Endothelial cell (in vitro differentiated cells): ENCODE data around the gene THBS3. TPM values are rescaled to one million over a fixed set of nuclear protein-coding genes. Genes with fewer than 3 reads are reported as not detected.
A peak's percentile ranks its signal among the peaks of the same experiment; 100 is the strongest.

ENCODE experiments used
- DNase-seq: peaks from one replicate; pipeline ENCODE4 v3.0.0; 2021; ENCODE audit warnings: low spot score
- H3K27ac Mint-ChIP-seq: one replicate; pipeline ENCODE4 v1.8.0; 2021; ENCODE audit warnings: mixed read lengths, inconsistent platforms; ENCODE audit not compliant: unreplicated experiment
- H3K27me3 Mint-ChIP-seq: one replicate; pipeline ENCODE4 v1.8.0; 2021; ENCODE audit warnings: mild to moderate bottlenecking, moderate library complexity, mixed read lengths, inconsistent platforms; ENCODE audit not compliant: unreplicated experiment
- H3K36me3 Mint-ChIP-seq: one replicate; pipeline ENCODE4 v1.8.0; 2021; ENCODE audit warnings: mild to moderate bottlenecking, low read depth, mixed read lengths, inconsistent platforms; ENCODE audit not compliant: unreplicated experiment
- H3K4me1 Mint-ChIP-seq: one replicate; pipeline ENCODE4 v1.8.0; 2021; ENCODE audit warnings: mild to moderate bottlenecking, mixed read lengths, inconsistent platforms; ENCODE audit not compliant: unreplicated experiment
- H3K4me3 Mint-ChIP-seq: one replicate; pipeline ENCODE4 v1.8.0; 2021; ENCODE audit warnings: mild to moderate bottlenecking, mixed read lengths, inconsistent platforms; ENCODE audit not compliant: unreplicated experiment
- H3K9me3 Mint-ChIP-seq: one replicate; pipeline ENCODE4 v1.8.0; 2021; ENCODE audit warnings: mixed read lengths, inconsistent platforms; ENCODE audit not compliant: unreplicated experiment
- total RNA-seq: library from RNA; stranded (reverse); fragmentation: NEBNext Ultra II Directional; extraction: Animal tissue kit (Norgen Biotek cat#: 25700); gene quantifications from one replicate; pipeline ENCODE4 v1.2.1, GENCODE V29; 2021; ENCODE audit not compliant: unreplicated experiment
- TF ChIP-seq, protein P1 (sequence below): fragments of 200-600 bp; sonication (generic); IDR thresholded peaks from one replicate; pipeline ENCODE4 v1.5.0; 2021; ENCODE audit warnings: antibody characterized with exemption; ENCODE audit not compliant: unreplicated experiment

THBS3 gene
- total RNA-seq, 1 donor from 2014 or later = 35.5 TPM

DNA sequence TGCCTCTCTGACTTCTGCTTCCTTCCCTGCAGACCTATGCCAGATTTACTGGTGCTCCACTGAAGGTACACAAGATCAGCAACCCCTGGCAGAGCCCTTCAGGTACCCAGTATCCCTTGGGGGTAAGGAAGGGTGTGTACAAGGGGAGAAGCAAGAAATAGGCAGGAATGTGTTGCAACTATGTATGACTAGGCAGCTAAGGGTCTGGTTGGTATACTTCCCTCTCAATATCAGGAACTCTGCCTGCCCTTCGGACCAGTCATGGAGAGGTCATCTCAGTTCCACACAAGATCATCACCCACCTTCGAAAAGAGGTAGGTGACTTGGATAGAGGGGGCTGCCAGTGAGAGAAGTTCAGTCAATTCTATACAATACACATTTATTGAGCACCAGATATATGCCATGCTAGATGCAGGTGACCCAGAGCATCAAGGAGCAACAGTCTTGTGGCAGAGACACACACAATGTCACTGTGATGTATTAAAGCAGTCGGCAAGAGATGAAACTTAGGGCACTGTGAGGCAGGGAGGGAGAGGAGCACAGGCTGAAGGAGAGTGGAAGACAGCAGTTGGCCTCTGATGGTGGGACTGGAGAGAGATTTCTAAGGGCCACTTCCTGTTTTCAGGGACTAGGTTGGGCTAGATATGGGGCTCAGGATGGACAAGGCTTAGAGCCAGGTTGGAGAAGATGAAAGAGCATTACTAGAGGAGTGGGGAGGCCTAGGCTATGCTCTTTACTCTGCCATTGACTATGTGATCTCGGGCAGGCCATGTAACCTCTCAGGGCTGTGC lies 2.8 kb upstream of the THBS3 start:
- H3K27ac Mint-ChIP-seq = peak overlapping the region; percentile 38
- no peaks in the 10 kb centered on the region for H3K9me3 Mint-ChIP-seq
- TF ChIP-seq, protein P1, sequence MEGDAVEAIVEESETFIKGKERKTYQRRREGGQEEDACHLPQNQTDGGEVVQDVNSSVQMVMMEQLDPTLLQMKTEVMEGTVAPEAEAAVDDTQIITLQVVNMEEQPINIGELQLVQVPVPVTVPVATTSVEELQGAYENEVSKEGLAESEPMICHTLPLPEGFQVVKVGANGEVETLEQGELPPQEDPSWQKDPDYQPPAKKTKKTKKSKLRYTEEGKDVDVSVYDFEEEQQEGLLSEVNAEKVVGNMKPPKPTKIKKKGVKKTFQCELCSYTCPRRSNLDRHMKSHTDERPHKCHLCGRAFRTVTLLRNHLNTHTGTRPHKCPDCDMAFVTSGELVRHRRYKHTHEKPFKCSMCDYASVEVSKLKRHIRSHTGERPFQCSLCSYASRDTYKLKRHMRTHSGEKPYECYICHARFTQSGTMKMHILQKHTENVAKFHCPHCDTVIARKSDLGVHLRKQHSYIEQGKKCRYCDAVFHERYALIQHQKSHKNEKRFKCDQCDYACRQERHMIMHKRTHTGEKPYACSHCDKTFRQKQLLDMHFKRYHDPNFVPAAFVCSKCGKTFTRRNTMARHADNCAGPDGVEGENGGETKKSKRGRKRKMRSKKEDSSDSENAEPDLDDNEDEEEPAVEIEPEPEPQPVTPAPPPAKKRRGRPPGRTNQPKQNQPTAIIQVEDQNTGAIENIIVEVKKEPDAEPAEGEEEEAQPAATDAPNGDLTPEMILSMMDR = no peak
- peaks cover 15% of the 10 kb centered on the region for H3K36me3 Mint-ChIP-seq
- H3K4me3 Mint-ChIP-seq = peak overlapping the region; percentile 96
- no peak for DNase-seq
- peaks cover 35% of the 10 kb centered on the region for H3K4me1 Mint-ChIP-seq
- H3K27me3 Mint-ChIP-seq = peaks cover 21% of the 10 kb centered on the region

DNA sequence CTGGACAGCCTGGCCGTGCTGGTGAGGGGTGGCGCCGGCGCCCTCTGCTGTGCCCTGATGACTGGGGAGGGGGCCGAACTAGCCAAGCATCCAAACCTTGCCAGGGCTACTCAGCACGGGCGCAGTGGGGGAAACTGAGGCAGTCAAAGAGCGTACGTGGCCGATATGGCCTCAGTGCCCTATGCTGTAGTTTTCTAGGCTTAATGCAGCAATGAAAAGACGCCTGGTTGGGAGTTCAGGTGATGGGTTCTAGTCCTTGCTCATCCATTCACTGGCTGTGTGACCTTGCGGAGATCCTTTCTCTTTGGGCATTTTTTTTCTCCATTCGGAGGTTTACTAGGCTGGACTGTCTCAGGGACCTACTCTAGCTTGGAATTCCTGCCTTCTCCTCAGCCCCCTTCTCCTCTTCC lies 1.6 kb upstream of the THBS3 start:
- H3K27me3 Mint-ChIP-seq = peaks cover 21% of the 10 kb centered on the region
- TF ChIP-seq, protein P1 = no peak
- H3K27ac Mint-ChIP-seq = peak overlapping the region; percentile 99
- DNase-seq = no peak
- peaks cover 9% of the 10 kb centered on the region for H3K36me3 Mint-ChIP-seq
- no peaks in the 10 kb centered on the region for H3K9me3 Mint-ChIP-seq
- H3K4me3 Mint-ChIP-seq = peak overlapping the region; percentile 96
- peaks cover 31% of the 10 kb centered on the region for H3K4me1 Mint-ChIP-seq

DNA sequence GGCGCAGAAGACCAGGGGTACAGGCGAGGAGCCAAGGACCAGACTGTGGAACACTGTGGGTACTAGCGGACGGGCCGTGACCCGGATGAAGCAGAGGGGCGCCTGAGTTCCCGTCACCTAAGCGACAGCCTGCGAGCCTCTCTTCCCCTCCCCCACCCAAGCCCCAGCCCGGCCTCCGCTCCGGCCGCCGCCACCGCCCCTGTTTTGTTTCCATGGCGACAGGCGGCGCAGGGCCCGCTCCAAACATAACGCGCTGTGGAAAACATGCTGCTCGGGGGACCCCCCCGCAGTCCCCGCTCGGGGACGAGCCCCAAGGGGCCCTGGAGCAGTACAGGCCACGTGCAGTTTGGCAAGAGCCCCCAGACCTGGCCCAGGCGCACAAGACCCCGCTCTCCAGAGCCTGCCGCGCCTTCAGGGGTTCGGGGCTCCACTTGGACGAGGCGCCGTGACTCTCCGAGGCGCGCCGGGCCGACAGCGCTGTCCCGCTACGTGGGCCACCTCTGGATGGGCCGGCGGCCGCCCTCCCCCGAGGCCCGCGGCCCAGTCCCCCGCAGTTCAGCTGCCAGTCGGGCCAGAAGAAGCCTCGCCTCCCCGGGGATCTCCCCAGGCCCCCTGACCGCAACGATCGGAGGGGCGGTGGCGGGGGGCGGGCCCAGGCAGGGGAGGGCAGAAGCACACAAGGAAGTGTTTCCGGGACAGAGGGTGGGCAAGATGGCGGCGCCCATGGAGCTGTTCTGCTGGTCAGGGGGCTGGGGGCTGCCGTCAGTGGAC lies 1.0 kb upstream of the THBS3 start, which contains the start of gene MTX1:
Gene MTX1 (plus strand): TSS at position 155 of the 771 bp plus-strand sequence. CDS start 110 bp downstream, at position 265.
- TF ChIP-seq, protein P1 = no peak
- Mint-ChIP-seq H3K27me3 (peaks cover 21% of the 10 kb centered on the region), H3K9me3 (no peaks in the 10 kb centered on the region), H3K4me1 (peaks cover 31% of the 10 kb centered on the region), H3K4me3 (peak within 1 kb of the TSS; percentile 96), H3K27ac (peak within 1 kb of the TSS; percentile 99), H3K36me3 (peaks cover 9% of the 10 kb centered on the region)
- peak; percentile 91 for DNase-seq

DNA sequence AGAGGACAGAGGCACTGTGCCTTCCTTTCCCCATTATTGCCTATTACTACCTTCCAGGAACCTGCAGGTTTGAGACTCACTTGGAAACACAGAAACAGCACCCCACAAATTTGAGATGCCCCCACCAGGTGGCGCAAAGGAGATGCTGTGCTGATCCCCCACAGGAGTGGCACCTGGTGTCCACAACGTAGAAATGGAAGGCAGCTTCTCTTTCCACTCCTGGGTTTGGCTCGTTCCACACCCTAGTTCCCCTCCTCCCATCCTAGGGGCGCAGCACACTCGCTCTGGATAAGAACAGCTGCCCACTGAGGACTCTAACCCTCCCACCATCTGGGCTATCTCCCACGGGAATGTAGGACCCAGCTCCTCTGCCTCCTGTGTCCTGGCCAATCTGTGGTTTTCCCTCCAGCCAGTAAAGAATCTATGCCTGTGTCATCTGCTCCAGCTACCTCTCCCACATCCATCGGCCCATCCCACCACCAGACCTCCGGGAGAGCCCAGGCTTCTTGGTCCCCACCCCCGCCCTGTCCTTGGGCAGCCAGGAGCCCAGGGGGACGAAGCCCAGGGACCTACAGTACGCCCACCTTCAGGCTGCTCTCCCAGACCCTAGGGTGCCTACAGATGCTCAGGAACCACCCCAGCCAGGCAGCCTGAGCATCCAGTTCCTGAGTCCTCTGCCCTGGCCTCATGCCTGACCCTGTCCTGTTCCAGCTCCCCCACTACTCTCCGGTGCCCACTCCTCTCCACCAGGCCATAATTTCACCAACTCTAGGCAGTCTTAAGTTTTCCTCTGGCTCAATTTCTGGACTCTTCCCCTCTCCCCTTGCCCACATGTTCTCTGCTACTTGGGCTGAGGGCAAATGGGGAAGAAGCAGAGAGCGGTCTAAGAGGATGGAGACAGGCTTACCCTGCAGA lies 549 bp downstream of the THBS3 start:
- H3K36me3 Mint-ChIP-seq = peaks cover 13% of the 10 kb centered on the region

More for the DNA sequence above, 549 bp downstream of the THBS3 start:
- TF ChIP-seq, protein P1 = peak; percentile 83
- H3K4me3 Mint-ChIP-seq = peak overlapping the region; percentile 83
- no peaks in the 10 kb centered on the region for H3K9me3 Mint-ChIP-seq
- peaks cover 21% of the 10 kb centered on the region for H3K27me3 Mint-ChIP-seq
- H3K27ac Mint-ChIP-seq = peak overlapping the region; percentile 90
- peak; percentile 89 for DNase-seq
- H3K4me1 Mint-ChIP-seq = peaks cover 31% of the 10 kb centered on the region
